BLaER1 (cell line): ENCODE data around the gene PRDM5.
"Not testable (repeated sequence)": the region's sequence is repeated elsewhere in the genome, so short reads cannot be mapped to it uniquely, and the experiment has no call there.

ENCODE experiments used
- H3K27ac ChIP-seq: shearing (Covaris generic); formaldehyde crosslinking; 2 replicates; pipeline ENCODE4 v1.8.1; 2022
- H3K27me3 ChIP-seq: shearing (Covaris generic); formaldehyde crosslinking; 2 replicates; pipeline ENCODE4 v1.8.1; 2022
- H3K36me3 ChIP-seq: shearing (Covaris generic); formaldehyde crosslinking; 2 replicates; pipeline ENCODE4 v1.8.1; 2022
- H3K4me1 ChIP-seq: shearing (Covaris generic); formaldehyde crosslinking; 2 replicates; pipeline ENCODE4 v1.8.1; 2022
- H3K4me2 ChIP-seq: shearing (Covaris generic); formaldehyde crosslinking; 2 replicates; pipeline ENCODE4 v1.8.1; 2022
- H3K4me3 ChIP-seq: shearing (Covaris generic); formaldehyde crosslinking; 2 replicates; pipeline ENCODE4 v1.8.1; 2022
- H3K9ac ChIP-seq: shearing (Covaris generic); formaldehyde crosslinking; 2 replicates; pipeline ENCODE4 v1.8.1; 2022
- H3K9me3 ChIP-seq: shearing (Covaris generic); formaldehyde crosslinking; 2 replicates; pipeline ENCODE4 v1.8.1; 2022
- H4K20me1 ChIP-seq: shearing (Covaris generic); formaldehyde crosslinking; 2 replicates; pipeline ENCODE4 v1.8.1; 2022
- Cebpa-rat ChIP-seq: shearing (Covaris generic); IDR thresholded peaks from 2 replicates; pipeline ENCODE4 v1.8.1; 2022

The PRDM5 gene

DNA sequence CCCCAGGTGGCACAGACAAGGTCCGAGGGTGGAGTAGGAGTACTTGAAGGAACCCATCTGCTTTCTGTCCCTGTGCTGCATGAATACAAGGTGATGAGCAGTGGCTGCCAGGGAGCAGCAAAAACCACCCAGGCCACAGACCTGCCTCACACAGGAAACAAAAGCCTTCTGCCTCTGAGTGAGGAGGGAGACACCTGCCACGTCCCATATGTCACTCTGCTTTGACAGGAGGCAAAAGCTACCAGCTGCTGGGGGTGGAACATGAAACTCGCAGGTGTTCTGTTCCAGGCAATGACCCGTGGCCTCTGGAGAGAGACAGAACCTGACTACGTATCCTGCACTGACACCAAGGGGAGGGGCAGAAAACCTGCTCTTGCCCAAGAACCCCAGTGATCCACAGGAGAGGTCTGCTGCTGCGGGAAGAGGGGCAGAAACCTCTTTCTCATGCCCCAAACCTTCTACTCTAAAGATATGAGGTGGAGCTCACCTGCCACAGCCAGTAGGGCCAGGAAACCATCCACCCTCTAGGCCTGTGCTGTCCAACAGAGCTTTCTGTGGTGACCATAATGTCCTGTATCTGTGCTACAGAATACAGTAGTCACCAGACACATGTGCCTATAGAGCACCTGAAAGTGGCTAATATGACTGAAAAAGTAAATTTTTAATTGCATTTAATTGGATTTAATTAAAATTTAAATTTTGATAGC lies 172.9 kb downstream of the PRDM5 start:
- no peaks in the 10 kb centered on the region for H3K27me3 ChIP-seq
- H3K36me3 ChIP-seq, result no peaks in the 10 kb centered on the region
- no peak overlapping the region for H3K27ac ChIP-seq
- H3K9me3 ChIP-seq, result peaks cover 14% of the 10 kb centered on the region
- H3K9ac ChIP-seq, result no peak overlapping the region
- H3K4me3 ChIP-seq, result no peak overlapping the region
- H3K4me2 ChIP-seq, result peak overlapping the region; percentile 16; the same call in 1 of the 2 replicates
- H3K4me1 ChIP-seq, result peaks cover 10% of the 10 kb centered on the region
- TF ChIP-seq Cebpa-rat, result no peak
- H4K20me1 ChIP-seq, result no peaks in the 10 kb centered on the region

DNA sequence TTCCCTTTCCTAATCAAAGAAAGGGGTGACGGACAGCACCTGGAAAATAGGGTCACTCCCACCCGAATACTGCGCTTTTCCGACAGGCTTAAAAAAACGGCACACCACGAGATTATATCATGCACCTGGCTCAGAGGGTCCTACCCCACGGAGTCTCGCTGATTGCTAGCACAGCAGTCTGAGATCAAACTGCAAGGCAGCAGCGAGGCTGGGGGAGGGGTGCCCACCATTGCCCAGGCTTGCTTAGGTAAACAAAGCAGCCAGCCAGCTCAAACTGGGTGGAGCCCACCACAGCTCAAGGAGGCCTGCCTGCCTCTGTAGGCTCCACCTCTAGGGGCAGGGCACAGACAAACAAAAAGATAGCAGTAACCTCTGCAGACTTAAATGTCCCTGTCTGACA lies 180.9 kb downstream of the PRDM5 start:
- H3K36me3 ChIP-seq, H3K4me2 ChIP-seq, H3K27me3 ChIP-seq, H3K27ac ChIP-seq, H3K4me1 ChIP-seq, H3K4me3 ChIP-seq, H3K9me3 ChIP-seq, H3K9ac ChIP-seq, H4K20me1 ChIP-seq: not testable (repeated sequence)

DNA sequence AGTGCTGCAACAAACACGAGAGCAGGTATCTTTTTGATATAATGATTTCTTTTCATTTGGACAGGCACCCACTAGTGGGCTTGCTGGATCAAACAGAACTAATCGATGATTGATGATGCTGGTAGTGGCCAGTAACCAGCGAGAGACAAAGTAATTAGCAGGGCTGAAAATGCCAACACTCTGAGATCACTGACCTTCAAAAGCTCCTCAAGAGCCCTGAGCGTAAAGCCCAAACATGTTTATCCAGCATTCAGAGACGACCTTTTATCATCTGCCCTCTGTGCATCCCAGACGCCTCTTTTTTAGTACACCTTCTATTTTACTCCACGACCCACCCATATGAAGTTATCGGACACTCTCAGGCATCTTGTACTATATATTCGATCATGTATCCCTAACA lies 186.2 kb downstream of the PRDM5 start:
- Histone ChIP-seq H3K9me3 (no peaks in the 10 kb centered on the region), H3K27ac (no peak overlapping the region), H3K4me1 (no peaks in the 10 kb centered on the region), H3K9ac (no peak overlapping the region), H3K27me3 (no peaks in the 10 kb centered on the region), H3K36me3 (no peaks in the 10 kb centered on the region), H3K4me2 (no peak overlapping the region), H3K4me3 (no peak overlapping the region), H4K20me1 (no peaks in the 10 kb centered on the region)
- no peak for TF ChIP-seq Cebpa-rat

DNA sequence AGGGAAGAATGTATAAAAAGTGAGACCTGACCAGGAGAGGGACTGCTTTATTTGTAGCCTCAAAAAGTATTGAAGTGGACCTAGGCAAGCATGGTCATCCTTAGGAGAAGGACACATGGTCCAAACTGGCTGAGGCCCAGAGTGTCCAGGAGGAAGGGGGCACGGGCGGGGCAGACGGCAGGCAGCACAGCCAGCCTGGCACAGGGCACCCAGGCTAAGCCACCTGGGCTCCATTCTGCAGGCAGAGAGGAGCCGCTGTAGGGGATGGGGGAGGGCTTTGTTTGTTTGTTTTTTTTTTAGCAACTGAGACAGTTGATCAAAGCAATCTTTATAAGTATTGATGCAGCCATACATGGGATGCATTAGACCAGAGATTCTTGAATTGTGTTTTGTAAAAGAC lies 188.6 kb downstream of the PRDM5 start:
- Histone ChIP-seq H3K4me1 (no peaks in the 10 kb centered on the region), H3K4me3 (no peak overlapping the region), H3K36me3 (no peaks in the 10 kb centered on the region), H3K27me3 (no peaks in the 10 kb centered on the region), H4K20me1 (no peaks in the 10 kb centered on the region), H3K4me2 (no peak overlapping the region), H3K27ac (no peak overlapping the region), H3K9me3 (no peaks in the 10 kb centered on the region), H3K9ac (no peak overlapping the region)
- no peak for TF ChIP-seq Cebpa-rat

DNA sequence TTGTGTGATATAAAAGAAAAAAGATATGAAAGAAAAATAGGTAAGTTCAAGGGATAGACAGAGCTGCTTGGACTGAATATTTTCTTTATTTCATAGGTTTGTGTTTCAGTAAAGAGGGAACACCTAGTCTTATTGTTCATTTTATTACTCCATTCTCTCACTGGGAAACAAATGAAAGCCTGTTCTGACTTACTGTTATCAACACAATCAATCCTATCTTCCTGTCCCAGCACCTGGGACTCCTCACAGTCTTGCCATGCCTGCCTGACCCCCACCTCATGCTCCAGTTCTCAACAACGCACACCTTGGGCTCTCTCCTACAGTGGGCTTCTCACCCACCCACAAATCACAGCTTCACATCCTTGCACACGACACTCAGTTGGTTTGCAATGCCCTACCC lies 189.5 kb downstream of the PRDM5 start:
- Histone ChIP-seq H3K27me3 (no peaks in the 10 kb centered on the region), H3K4me2 (no peak overlapping the region), H3K27ac (no peak overlapping the region), H3K4me1 (no peaks in the 10 kb centered on the region), H3K4me3 (no peak overlapping the region), H3K9me3 (no peaks in the 10 kb centered on the region), H3K9ac (no peak overlapping the region), H3K36me3 (no peaks in the 10 kb centered on the region), H4K20me1 (no peaks in the 10 kb centered on the region)
- no peak for TF ChIP-seq Cebpa-rat

DNA sequence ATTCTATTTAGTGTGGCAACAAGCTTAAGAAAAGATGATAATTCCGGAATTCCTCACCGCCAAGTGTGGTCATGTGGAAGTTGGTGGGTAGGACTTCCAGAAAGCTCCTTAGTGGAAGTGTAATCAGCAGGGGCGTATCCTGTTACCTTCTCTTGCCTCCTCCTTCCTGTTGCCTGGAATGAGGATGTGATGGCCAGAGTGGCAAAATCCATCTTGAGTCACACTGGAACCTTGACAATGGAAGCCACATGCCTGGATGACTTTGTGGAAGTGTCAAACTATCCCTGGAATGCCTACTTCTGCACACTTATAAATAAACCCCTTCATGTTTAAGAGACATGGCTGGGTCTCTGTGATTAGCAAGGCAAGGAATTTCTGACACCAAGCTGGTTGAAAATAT lies 191.0 kb downstream of the PRDM5 start:
- no peak for TF ChIP-seq Cebpa-rat
- Histone ChIP-seq H3K27ac (no peak overlapping the region), H3K27me3 (no peaks in the 10 kb centered on the region), H3K9me3 (no peaks in the 10 kb centered on the region), H3K4me1 (no peaks in the 10 kb centered on the region), H4K20me1 (no peaks in the 10 kb centered on the region), H3K9ac (no peak overlapping the region), H3K4me3 (no peak overlapping the region), H3K36me3 (no peaks in the 10 kb centered on the region), H3K4me2 (no peak overlapping the region)

DNA sequence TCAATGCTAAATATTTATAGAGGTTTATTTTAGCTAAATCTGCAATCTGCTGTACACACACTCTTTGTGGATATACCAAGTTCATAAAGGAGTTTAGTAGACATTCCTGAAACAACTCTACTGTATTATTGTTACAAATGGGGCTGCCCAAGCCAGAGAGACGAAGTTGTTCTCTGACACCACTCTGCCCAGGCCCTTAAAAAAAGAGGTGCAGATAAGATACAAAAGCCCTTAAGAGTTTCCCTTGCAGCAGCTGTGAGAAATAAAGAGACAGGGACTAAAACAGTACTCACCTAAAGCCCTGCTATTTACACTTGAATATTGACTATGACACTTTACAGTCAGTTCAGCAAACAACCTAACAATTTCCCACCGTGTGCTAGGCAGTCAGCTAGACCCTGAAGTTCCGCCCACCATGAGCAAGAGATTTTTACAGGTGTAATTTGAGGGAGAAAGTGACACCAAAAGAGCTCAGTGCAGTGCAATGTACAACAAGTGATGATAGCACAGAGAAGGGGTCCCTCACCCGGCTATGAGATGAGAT lies 191.7 kb downstream of the PRDM5 start:
- no peaks in the 10 kb centered on the region for H3K4me1 ChIP-seq
- TF ChIP-seq Cebpa-rat, result no peak
- no peaks in the 10 kb centered on the region for H4K20me1 ChIP-seq
- H3K27ac ChIP-seq, result no peak overlapping the region
- H3K36me3 ChIP-seq, result no peaks in the 10 kb centered on the region
- no peak overlapping the region for H3K4me2 ChIP-seq
- H3K9me3 ChIP-seq, result no peaks in the 10 kb centered on the region
- no peak overlapping the region for H3K4me3 ChIP-seq
- H3K9ac ChIP-seq, result no peak overlapping the region
- no peaks in the 10 kb centered on the region for H3K27me3 ChIP-seq

DNA sequence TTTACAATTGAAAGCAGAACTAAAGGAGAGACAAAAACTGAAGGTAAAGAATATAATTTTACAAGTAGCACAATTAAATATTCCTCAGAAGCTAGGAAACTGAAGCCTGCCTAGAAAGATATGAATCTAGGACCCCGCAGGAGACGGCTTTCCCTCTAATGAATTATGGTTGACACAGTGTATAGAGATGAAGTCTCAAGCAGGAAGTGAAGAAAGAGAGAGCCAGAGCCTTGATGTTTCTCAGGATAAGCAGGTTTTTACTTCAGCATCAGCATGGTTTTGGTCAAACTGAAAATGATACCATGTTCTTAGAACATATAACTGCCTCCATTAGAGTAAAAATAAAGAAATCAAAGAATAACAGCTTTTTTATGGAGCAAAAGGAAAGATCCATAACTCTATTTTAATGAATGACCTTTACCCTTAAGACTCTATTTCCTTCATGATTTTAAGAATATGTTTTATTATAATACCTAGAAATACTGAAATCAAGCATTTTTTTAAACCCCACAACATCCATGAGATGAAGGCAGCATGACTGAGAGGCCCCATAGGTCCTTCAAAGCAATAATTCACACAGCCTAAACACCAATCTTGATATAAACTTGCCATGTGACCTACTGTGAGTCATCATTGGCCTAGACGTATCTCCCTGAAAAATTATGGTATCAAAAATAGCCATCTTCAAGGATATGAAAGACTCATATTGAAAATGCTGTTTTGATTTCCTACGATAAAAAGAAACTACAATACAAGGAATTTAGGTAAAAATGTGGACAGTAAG lies 193.4 kb downstream of the PRDM5 start:
- no peaks in the 10 kb centered on the region for H3K9me3 ChIP-seq
- no peak overlapping the region for H3K9ac ChIP-seq
- no peaks in the 10 kb centered on the region for H4K20me1 ChIP-seq
- H3K4me3 ChIP-seq, result no peak overlapping the region
- no peak overlapping the region for H3K27ac ChIP-seq
- no peaks in the 10 kb centered on the region for H3K36me3 ChIP-seq
- H3K27me3 ChIP-seq, result no peaks in the 10 kb centered on the region
- no peaks in the 10 kb centered on the region for H3K4me1 ChIP-seq
- H3K4me2 ChIP-seq, result no peak overlapping the region
- TF ChIP-seq Cebpa-rat, result no peak

DNA sequence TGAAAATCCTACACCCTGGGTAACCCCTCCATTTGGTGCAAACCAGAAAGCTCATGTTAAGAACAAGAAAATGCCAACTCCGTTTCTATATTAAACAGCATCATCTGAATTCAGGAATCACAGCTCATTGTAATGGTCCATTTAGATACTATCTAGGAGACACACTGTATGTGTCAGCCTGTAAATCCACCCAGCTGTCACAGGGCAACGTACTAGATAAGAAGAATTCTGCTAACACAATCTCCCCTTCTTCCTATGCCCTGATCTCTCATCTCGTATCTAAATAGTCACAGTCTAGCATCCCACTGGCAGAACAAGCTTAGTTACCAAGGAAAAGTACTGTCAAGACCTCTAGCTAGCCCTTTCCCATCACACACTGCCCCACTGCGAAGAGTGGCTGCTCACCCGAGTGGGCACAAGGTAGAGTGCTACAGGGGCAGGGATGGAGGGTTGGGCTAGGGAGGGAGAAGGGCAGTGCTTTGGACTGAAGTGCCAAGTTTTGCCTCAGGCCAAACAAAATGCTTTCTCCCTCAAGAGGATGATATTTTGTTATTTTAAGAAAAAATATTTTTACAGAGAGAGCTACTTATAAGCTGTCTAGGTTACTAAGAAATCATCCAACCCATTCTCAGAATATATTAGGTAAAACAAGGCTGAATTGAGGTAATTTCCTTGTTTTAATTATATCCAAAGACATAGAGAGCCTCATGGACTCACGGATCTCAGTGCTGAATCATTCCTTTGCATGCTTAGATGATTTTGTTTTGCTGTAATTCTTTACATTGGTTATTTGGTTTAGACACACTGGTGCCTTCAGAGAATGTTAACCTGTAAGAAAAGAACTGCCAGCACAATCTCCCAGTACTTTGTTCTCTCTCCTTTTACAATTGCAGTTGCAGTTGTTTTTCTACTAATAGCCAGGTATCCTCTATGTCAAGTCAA lies 196.6 kb downstream of the PRDM5 start:
- TF ChIP-seq Cebpa-rat, result no peak
- H3K4me2 ChIP-seq, result no peak overlapping the region

DNA sequence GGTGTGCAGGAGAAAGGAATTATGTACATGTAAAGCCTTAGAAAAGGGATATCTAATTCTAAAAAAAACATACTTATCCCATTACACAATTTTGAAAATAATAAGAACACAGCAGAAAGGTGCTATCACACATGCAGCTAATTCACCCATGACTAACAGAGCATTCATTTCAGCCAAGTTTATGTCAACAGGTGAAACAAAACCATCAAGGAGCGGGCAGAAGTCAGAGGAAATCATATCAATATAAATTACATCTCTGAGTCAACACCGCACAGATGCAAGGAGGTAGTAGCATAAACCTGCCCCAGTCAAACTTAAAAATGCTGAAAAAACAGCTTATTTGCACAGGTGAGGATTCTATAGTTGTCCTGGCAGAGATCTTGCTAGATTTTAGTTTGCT lies 197.9 kb downstream of the PRDM5 start:
- H3K36me3 ChIP-seq, result no peaks in the 10 kb centered on the region
- no peaks in the 10 kb centered on the region for H3K4me1 ChIP-seq
- H3K27me3 ChIP-seq, result no peaks in the 10 kb centered on the region
- no peak overlapping the region for H3K4me3 ChIP-seq
- no peak for TF ChIP-seq Cebpa-rat
- no peak overlapping the region for H3K27ac ChIP-seq
- no peak overlapping the region for H3K4me2 ChIP-seq
- no peak overlapping the region for H3K9ac ChIP-seq
- no peaks in the 10 kb centered on the region for H4K20me1 ChIP-seq
- no peaks in the 10 kb centered on the region for H3K9me3 ChIP-seq

More for the DNA sequence above, 196.6 kb downstream of the PRDM5 start:
- Histone ChIP-seq H3K27ac (no peak overlapping the region), H3K9ac (no peak overlapping the region), H3K36me3 (no peaks in the 10 kb centered on the region), H3K9me3 (no peaks in the 10 kb centered on the region), H4K20me1 (no peaks in the 10 kb centered on the region), H3K27me3 (no peaks in the 10 kb centered on the region), H3K4me3 (no peak overlapping the region), H3K4me1 (no peaks in the 10 kb centered on the region)
